Measurements from ENCODE around the gene VPS16. TPM values are rescaled to one million over a fixed set of nuclear protein-coding genes. Genes with fewer than 3 reads are reported as not detected.

Gene VPS16
- total RNA-seq, 1 donor from 2014 or later, result 28.2 TPM

- Histone ChIP-seq H3K27ac (ENCODE audit: low read depth, low read length) (no peak overlapping the region), H3K27me3 (ENCODE audit: control insufficient read depth in 3 of 3, insufficient read depth in 3 of 3, low read length in 3 of 3) (no peaks in the 10 kb centered on the region), H3K36me3 (ENCODE audit: control insufficient read depth in 3 of 3, insufficient read depth in 3 of 3, low read length in 3 of 3) (no peaks in the 10 kb centered on the region), H3K4me3 (ENCODE audit: low read length in 3 of 3) (no peak overlapping the region), H3K9me3 (ENCODE audit: control insufficient read depth in 3 of 3, low read length in 3 of 3) (no peaks in the 10 kb centered on the region), H3K9ac (ENCODE audit: low read depth in 1 of 3, low read length in 3 of 3) (no peak overlapping the region), H3K4me1 (ENCODE audit: control insufficient read depth in 3 of 3, insufficient read depth in 3 of 3, low read length in 3 of 3) (no peaks in the 10 kb centered on the region)
Observed at GRCh38 chr20:2903686-2904085, 63.1 kb downstream of the VPS16 start.

GRCh38 chr20:2907519-2907918 is 67.0 kb downstream of the VPS16 start:
- H3K4me1 ChIP-seq (ENCODE audit: control insufficient read depth in 3 of 3, insufficient read depth in 3 of 3, low read length in 3 of 3), result no peaks in the 10 kb centered on the region
- H3K27me3 ChIP-seq (ENCODE audit: control insufficient read depth in 3 of 3, insufficient read depth in 3 of 3, low read length in 3 of 3), result no peaks in the 10 kb centered on the region
- H3K4me3 ChIP-seq (ENCODE audit: low read length in 3 of 3), result no peak overlapping the region
- no peaks in the 10 kb centered on the region for H3K9me3 ChIP-seq (ENCODE audit: control insufficient read depth in 3 of 3, low read length in 3 of 3)
- H3K27ac ChIP-seq (ENCODE audit: low read depth, low read length), result no peak overlapping the region
- no peaks in the 10 kb centered on the region for H3K36me3 ChIP-seq (ENCODE audit: control insufficient read depth in 3 of 3, insufficient read depth in 3 of 3, low read length in 3 of 3)
- no peak overlapping the region for H3K9ac ChIP-seq (ENCODE audit: low read depth in 1 of 3, low read length in 3 of 3)

GRCh38 chr20:2909953-2910352 is 69.4 kb downstream of the VPS16 start:
- Histone ChIP-seq H3K4me1 (ENCODE audit: control insufficient read depth in 3 of 3, insufficient read depth in 3 of 3, low read length in 3 of 3) (no peaks in the 10 kb centered on the region), H3K9me3 (ENCODE audit: control insufficient read depth in 3 of 3, low read length in 3 of 3) (no peaks in the 10 kb centered on the region), H3K27ac (ENCODE audit: low read depth, low read length) (no peak overlapping the region), H3K9ac (ENCODE audit: low read depth in 1 of 3, low read length in 3 of 3) (no peak overlapping the region), H3K4me3 (ENCODE audit: low read length in 3 of 3) (no peak overlapping the region), H3K27me3 (ENCODE audit: control insufficient read depth in 3 of 3, insufficient read depth in 3 of 3, low read length in 3 of 3) (no peaks in the 10 kb centered on the region), H3K36me3 (ENCODE audit: control insufficient read depth in 3 of 3, insufficient read depth in 3 of 3, low read length in 3 of 3) (no peaks in the 10 kb centered on the region)

- H3K4me1 ChIP-seq (ENCODE audit: control insufficient read depth in 3 of 3, insufficient read depth in 3 of 3, low read length in 3 of 3), result no peaks in the 10 kb centered on the region
- no peak overlapping the region for H3K4me3 ChIP-seq (ENCODE audit: low read length in 3 of 3)
- H3K9me3 ChIP-seq (ENCODE audit: control insufficient read depth in 3 of 3, low read length in 3 of 3), result no peaks in the 10 kb centered on the region
- H3K27ac ChIP-seq (ENCODE audit: low read depth, low read length), result no peak overlapping the region
- no peak overlapping the region for H3K9ac ChIP-seq (ENCODE audit: low read depth in 1 of 3, low read length in 3 of 3)
- no peaks in the 10 kb centered on the region for H3K36me3 ChIP-seq (ENCODE audit: control insufficient read depth in 3 of 3, insufficient read depth in 3 of 3, low read length in 3 of 3)
- H3K27me3 ChIP-seq (ENCODE audit: control insufficient read depth in 3 of 3, insufficient read depth in 3 of 3, low read length in 3 of 3), result no peaks in the 10 kb centered on the region
Observed at GRCh38 chr20:2911200-2911599, 70.7 kb downstream of the VPS16 start.

GRCh38 chr20:2914160-2914559 is 73.6 kb downstream of the VPS16 start:
- no peaks in the 10 kb centered on the region for H3K27me3 ChIP-seq (ENCODE audit: control insufficient read depth in 3 of 3, insufficient read depth in 3 of 3, low read length in 3 of 3)
- H3K36me3 ChIP-seq (ENCODE audit: control insufficient read depth in 3 of 3, insufficient read depth in 3 of 3, low read length in 3 of 3), result no peaks in the 10 kb centered on the region
- no peak overlapping the region for H3K27ac ChIP-seq (ENCODE audit: low read depth, low read length)
- H3K4me1 ChIP-seq (ENCODE audit: control insufficient read depth in 3 of 3, insufficient read depth in 3 of 3, low read length in 3 of 3), result peaks cover 0 to 8% (median 8%) of the 10 kb centered on the region in 3 donors
- H3K4me3 ChIP-seq (ENCODE audit: low read length in 3 of 3), result no peak overlapping the region
- H3K9me3 ChIP-seq (ENCODE audit: control insufficient read depth in 3 of 3, low read length in 3 of 3), result no peaks in the 10 kb centered on the region
- no peak overlapping the region for H3K9ac ChIP-seq (ENCODE audit: low read depth in 1 of 3, low read length in 3 of 3)

Other genes with a start within 250 kb of the VPS16 start
- gene NOP56, start 188.1 kb upstream of the VPS16 start, total RNA-seq, result 103 TPM
- gene IDH3B, start 176.5 kb upstream of the VPS16 start, total RNA-seq, result 156 TPM
- 2.6 TPM for gene EBF4, start 148.0 kb upstream of the VPS16 start, total RNA-seq
- 26.1 TPM for gene CPXM1, start 40.1 kb upstream of the VPS16 start, total RNA-seq
- not detected for gene C20orf141, start 25.8 kb upstream of the VPS16 start, total RNA-seq
- not detected for gene TMEM239, start 24.4 kb upstream of the VPS16 start, total RNA-seq
- gene PCED1A, start 90 bp upstream of the VPS16 start, total RNA-seq, result 9.4 TPM
- gene PTPRA, start 32.7 kb downstream of the VPS16 start, total RNA-seq, result 93.4 TPM
- not detected for gene GNRH2, start 202.9 kb downstream of the VPS16 start, total RNA-seq
- 25.6 TPM for gene MRPS26, start 205.3 kb downstream of the VPS16 start, total RNA-seq
- gene OXT, start 230.9 kb downstream of the VPS16 start, total RNA-seq, result not detected
- not detected for gene AVP, start 244.0 kb downstream of the VPS16 start, total RNA-seq